Nephron (organoid): ENCODE results near the gene ITGA3.

Experiments
- H3K27ac Mint-ChIP-seq, 3 experiments: 2 replicates each; pipeline ENCODE4 v1.8.0; 2020; ENCODE audit warnings: mixed read lengths in 3 of 3, mild to moderate bottlenecking in 2 of 3, moderate library complexity in 1 of 3
- H3K27me3 Mint-ChIP-seq: 2 replicates; pipeline ENCODE4 v1.8.0; 2021; ENCODE audit warnings: low read depth, mild to moderate bottlenecking, moderate library complexity, mixed read lengths
- H3K36me3 Mint-ChIP-seq: 2 replicates; pipeline ENCODE4 v1.8.0; 2020; ENCODE audit warnings: low read depth, mixed read lengths
- H3K4me1 Mint-ChIP-seq: 2 replicates; pipeline ENCODE4 v1.8.0; 2020; ENCODE audit warnings: mixed read lengths
- H3K4me3 Mint-ChIP-seq, 3 experiments: 2 replicates each; pipeline ENCODE4 v1.8.0; 2020; ENCODE audit warnings: mild to moderate bottlenecking in 3 of 3, mixed read lengths in 3 of 3, moderate library complexity in 2 of 3
- H3K9me3 Mint-ChIP-seq: 2 replicates; pipeline ENCODE4 v1.8.0; 2020; ENCODE audit warnings: mixed read lengths
- CTCF ChIP-seq, 3 experiments: fragments of 200-600 bp; sonication (generic); IDR thresholded peaks; one replicate each; pipeline ENCODE4 v1.5.0; 2021; ENCODE audit warnings: antibody characterized with exemption in 3 of 3; ENCODE audit not compliant: unreplicated experiment in 3 of 3

The ITGA3 gene

DNA sequence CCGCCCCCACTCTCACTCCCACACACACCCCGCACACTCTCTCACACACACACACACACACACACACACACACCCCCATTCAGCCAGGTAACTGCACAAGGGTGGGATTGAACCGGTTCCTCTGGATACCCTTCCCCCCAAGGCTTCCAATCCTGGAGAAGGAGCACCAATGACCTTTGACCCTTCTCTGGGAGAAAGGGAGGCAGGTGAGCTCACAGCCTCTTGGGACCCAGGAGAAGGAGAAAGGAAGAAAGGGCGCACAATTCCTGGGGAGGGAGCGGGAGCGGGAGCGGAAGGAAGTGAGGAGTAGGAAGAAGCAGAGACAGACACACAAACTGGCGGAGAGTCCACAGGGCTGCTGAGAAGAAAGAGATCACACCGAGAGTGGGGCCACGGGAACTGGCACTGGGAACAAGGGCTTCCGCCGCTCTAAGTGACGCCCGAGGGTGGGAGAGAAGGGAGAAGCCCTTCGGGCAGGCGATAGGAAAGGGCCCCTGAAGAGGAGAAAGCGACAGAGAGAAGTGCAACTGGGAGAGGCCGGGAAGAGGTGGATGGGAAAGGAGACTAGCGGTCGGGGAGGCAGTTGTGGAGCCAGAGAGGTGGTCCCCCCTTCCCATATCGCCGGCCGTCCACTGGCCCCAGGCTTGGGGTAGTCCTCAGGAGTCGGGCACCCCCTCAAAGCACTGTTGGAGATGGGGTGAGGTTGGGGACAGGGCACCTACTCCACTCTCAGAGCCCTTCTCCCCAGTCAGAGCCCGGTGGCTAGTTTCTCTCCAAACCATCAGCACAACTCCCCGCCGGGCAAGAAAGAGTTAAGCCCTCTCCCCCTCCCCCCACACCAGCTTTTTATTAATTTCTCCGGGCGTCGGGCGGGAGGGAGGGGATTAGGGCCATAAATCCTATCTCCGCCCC is 72.8 kb downstream of the ITGA3 start:
- Mint-ChIP-seq H3K4me3 (peak overlapping the region; percentile 98 to 100 (median 99)), H3K27ac (peak overlapping the region; percentile 95 to 99 (median 98)), H3K27me3 (peaks cover 13% of the 10 kb centered on the region), H3K9me3 (no peaks in the 10 kb centered on the region), H3K4me1 (peaks cover 28% of the 10 kb centered on the region), H3K36me3 (peaks cover 9% of the 10 kb centered on the region)
- no peak for TF ChIP-seq CTCF (IDR thresholded peaks at IDR 0.05; ENCODE audit: unreplicated experiment in 3 of 3)

- Mint-ChIP-seq H3K36me3 (peaks cover 9% of the 10 kb centered on the region), H3K4me1 (peaks cover 27% of the 10 kb centered on the region), H3K4me3 (peak overlapping the region; percentile 98 to 100 (median 99)), H3K27me3 (peaks cover 13% of the 10 kb centered on the region), H3K27ac (peak overlapping the region; percentile 95 to 99 (median 98)), H3K9me3 (no peaks in the 10 kb centered on the region)
- no peak for TF ChIP-seq CTCF (IDR thresholded peaks at IDR 0.05; ENCODE audit: unreplicated experiment in 3 of 3)
Measured at GRCh38 chr17:50129353-50129727, 73.4 kb downstream of the ITGA3 start.

GRCh38 chr17:50129728-50130558 is 74.0 kb downstream of the ITGA3 start, which contains the start of gene SAMD14:
TSS of gene SAMD14 (minus strand) at chr17:50130160. CDS start at chr17:50124959, 5,201 bp downstream.
- Mint-ChIP-seq H3K27me3 (peaks cover 13% of the 10 kb centered on the region), H3K36me3 (peaks cover 9% of the 10 kb centered on the region), H3K4me1 (peaks cover 27% of the 10 kb centered on the region), H3K9me3 (no peaks in the 10 kb centered on the region), H3K4me3 (peak within 1 kb of the TSS; percentile 98 to 100 (median 99)), H3K27ac (peak within 1 kb of the TSS; percentile 95 to 99 (median 98))
- no peak for TF ChIP-seq CTCF (IDR thresholded peaks at IDR 0.05; ENCODE audit: unreplicated experiment in 3 of 3)

DNA sequence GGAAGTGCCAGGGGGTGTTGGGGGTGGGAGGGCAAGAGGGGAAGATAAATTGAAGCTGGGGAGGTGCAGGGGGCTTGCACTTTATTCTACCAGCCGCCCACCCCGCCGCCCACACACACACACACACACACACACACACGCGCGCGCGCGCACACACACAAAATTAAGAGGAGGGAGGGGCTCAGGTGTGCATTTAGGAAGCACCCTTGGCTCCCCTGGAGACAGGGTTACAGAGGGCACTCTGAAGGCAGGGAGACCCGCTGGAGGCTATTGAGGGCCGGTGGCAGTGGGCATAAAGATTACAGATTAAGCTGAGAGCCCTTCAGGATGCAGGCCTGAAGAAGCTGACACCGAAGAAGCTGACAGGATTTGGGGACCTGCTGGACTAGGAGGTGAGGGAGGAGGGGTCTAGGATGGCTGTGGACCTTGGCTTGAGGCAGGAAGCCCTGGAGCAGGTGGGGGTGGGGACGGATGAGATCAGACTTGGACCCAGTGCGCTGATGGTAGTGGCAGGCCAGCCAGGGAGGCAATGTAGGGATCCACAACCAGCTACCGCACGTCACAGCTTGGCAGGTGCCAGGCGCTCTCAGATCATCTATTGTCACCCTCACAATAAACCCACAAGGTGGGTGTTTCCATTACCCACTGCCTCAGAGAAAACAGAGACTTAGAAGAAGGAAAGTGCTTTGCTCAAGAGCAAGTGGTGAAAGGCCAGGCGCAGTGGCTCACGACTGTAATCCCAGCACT is 74.8 kb downstream of the ITGA3 start:
- peaks cover 27% of the 10 kb centered on the region for H3K4me1 Mint-ChIP-seq
- peak overlapping the region; percentile 74 to 82 (median 80) for H3K4me3 Mint-ChIP-seq
- peaks cover 10% of the 10 kb centered on the region for H3K36me3 Mint-ChIP-seq
- H3K9me3 Mint-ChIP-seq: no peaks in the 10 kb centered on the region
- TF ChIP-seq CTCF (IDR thresholded peaks at IDR 0.05; ENCODE audit: unreplicated experiment in 3 of 3): no peak
- peak overlapping the region; percentile 51 to 85 (median 74) for H3K27ac Mint-ChIP-seq
- peaks cover 13% of the 10 kb centered on the region for H3K27me3 Mint-ChIP-seq

GRCh38 chr17:50132104-50132794 is 76.3 kb downstream of the ITGA3 start:
- H3K36me3 Mint-ChIP-seq: peaks cover 17% of the 10 kb centered on the region
- H3K27ac Mint-ChIP-seq: peak overlapping the region in 1 of 3 experiments; percentile 74
- TF ChIP-seq CTCF (IDR thresholded peaks at IDR 0.05; ENCODE audit: unreplicated experiment in 3 of 3): no peak
- H3K4me3 Mint-ChIP-seq: peak overlapping the region; percentile 11 to 56 (median 50)
- peaks cover 13% of the 10 kb centered on the region for H3K27me3 Mint-ChIP-seq
- peaks cover 27% of the 10 kb centered on the region for H3K4me1 Mint-ChIP-seq
- H3K9me3 Mint-ChIP-seq: no peaks in the 10 kb centered on the region
